Measurements from ENCODE around the gene BCAS4. TPM values are rescaled to one million over a fixed set of nuclear protein-coding genes. Genes with fewer than 3 reads are reported as not detected.

The BCAS4 gene
- total RNA-seq, 1 experiment from 2014 or later: 25.8 TPM

DNA sequence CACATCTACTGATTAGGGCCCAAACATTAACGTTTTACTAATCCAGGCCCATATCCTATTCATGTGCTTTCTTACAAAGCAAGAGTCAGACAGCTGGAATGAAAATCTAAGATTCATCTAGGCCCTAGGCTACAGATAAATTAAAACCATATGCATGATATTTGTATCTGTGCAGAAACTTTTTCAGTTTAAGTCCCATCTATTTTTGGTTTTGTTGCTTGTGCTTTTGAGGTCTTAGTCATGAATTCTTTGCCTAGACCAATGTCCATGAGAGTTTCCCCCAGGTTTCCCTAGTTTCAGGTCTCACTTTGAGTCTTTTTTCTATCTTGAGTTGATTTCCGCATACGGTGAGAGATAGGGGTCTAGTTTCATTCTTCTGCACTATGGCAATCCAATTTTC, 116.2 kb downstream of the BCAS4 start (continued):
- TF ChIP-seq, protein P1, sequence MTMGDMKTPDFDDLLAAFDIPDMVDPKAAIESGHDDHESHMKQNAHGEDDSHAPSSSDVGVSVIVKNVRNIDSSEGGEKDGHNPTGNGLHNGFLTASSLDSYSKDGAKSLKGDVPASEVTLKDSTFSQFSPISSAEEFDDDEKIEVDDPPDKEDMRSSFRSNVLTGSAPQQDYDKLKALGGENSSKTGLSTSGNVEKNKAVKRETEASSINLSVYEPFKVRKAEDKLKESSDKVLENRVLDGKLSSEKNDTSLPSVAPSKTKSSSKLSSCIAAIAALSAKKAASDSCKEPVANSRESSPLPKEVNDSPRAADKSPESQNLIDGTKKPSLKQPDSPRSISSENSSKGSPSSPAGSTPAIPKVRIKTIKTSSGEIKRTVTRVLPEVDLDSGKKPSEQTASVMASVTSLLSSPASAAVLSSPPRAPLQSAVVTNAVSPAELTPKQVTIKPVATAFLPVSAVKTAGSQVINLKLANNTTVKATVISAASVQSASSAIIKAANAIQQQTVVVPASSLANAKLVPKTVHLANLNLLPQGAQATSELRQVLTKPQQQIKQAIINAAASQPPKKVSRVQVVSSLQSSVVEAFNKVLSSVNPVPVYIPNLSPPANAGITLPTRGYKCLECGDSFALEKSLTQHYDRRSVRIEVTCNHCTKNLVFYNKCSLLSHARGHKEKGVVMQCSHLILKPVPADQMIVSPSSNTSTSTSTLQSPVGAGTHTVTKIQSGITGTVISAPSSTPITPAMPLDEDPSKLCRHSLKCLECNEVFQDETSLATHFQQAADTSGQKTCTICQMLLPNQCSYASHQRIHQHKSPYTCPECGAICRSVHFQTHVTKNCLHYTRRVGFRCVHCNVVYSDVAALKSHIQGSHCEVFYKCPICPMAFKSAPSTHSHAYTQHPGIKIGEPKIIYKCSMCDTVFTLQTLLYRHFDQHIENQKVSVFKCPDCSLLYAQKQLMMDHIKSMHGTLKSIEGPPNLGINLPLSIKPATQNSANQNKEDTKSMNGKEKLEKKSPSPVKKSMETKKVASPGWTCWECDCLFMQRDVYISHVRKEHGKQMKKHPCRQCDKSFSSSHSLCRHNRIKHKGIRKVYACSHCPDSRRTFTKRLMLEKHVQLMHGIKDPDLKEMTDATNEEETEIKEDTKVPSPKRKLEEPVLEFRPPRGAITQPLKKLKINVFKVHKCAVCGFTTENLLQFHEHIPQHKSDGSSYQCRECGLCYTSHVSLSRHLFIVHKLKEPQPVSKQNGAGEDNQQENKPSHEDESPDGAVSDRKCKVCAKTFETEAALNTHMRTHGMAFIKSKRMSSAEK (CRISPR knock-in tag; IDR thresholded peaks at IDR 0.05; ENCODE audit: borderline replicate concordance): no peak
- TF ChIP-seq, protein P2, sequence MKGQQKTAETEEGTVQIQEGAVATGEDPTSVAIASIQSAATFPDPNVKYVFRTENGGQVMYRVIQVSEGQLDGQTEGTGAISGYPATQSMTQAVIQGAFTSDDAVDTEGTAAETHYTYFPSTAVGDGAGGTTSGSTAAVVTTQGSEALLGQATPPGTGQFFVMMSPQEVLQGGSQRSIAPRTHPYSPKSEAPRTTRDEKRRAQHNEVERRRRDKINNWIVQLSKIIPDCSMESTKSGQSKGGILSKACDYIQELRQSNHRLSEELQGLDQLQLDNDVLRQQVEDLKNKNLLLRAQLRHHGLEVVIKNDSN (CRISPR knock-in tag; IDR thresholded peaks at IDR 0.05): no peak
- no peak for TF ChIP-seq MXD4 (CRISPR knock-in tag; IDR thresholded peaks at IDR 0.05; ENCODE audit: borderline replicate concordance)
- no peak for TF ChIP-seq GTF2I (CRISPR knock-in tag; conservative IDR thresholded peaks at IDR 0.05)
- TF ChIP-seq SOX15 (CRISPR knock-in tag; IDR thresholded peaks at IDR 0.05): no peak
- TF ChIP-seq, protein P3, sequence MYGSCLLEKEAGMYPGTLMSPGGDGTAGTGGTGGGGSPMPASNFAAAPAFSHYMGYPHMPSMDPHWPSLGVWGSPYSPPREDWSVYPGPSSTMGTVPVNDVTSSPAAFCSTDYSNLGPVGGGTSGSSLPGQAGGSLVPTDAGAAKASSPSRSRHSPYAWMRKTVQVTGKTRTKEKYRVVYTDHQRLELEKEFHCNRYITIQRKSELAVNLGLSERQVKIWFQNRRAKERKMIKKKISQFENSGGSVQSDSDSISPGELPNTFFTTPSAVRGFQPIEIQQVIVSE (CRISPR knock-in tag; IDR thresholded peaks at IDR 0.05; ENCODE audit: borderline replicate concordance): no peak
- no peak for TF ChIP-seq JAZF1 (CRISPR knock-in tag; IDR thresholded peaks at IDR 0.05)
- TF ChIP-seq, protein P4, sequence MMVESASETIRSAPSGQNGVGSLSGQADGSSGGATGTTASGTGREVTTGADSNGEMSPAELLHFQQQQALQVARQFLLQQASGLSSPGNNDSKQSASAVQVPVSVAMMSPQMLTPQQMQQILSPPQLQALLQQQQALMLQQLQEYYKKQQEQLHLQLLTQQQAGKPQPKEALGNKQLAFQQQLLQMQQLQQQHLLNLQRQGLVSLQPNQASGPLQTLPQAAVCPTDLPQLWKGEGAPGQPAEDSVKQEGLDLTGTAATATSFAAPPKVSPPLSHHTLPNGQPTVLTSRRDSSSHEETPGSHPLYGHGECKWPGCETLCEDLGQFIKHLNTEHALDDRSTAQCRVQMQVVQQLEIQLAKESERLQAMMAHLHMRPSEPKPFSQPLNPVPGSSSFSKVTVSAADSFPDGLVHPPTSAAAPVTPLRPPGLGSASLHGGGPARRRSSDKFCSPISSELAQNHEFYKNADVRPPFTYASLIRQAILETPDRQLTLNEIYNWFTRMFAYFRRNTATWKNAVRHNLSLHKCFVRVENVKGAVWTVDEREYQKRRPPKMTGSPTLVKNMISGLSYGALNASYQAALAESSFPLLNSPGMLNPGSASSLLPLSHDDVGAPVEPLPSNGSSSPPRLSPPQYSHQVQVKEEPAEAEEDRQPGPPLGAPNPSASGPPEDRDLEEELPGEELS (CRISPR knock-in tag; IDR thresholded peaks at IDR 0.05): no peak

DNA sequence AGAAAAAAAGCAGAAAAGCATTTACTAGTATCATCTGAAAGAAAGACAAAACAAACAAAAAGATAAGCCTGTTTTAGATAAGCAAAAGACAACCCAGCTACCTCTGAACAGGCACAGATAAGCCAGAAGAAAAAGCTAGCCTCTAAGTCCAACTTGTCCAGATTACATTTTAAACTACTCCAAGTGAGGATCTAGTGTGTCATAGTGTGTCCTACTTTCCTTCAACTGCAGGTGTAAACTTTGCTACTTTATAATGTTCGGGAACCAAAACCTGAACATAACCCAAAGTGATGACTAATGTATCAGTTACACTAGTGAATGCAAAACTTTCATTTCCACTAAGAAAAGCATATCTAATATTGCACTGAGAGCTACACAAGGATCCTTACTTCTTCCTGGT, 116.9 kb downstream of the BCAS4 start:
- Mint-ChIP-seq H3K36me3 (peaks cover 23% of the 10 kb centered on the region), H3K4me1 (peaks cover 69% of the 10 kb centered on the region), H3K27me3 (ENCODE audit: low read depth) (no peaks in the 10 kb centered on the region), H3K27ac (peak overlapping the region; percentile 89), H3K9me3 (no peaks in the 10 kb centered on the region), H3K4me3 (no peak overlapping the region)
- CTCF ChIA-PET: interaction anchor here (0.8 to 1.5 kb wide), 6 partner anchors 12 to 162 kb away, joined by 3 to 6 read pairs (median 3); partner anchors contain the start of genes ADNP and BCAS4
- DNase-seq (ENCODE audit: low spot score): no peak
- no peak for ATAC-seq
- no peak for TF ChIP-seq ZNF219 (CRISPR knock-in tag; IDR thresholded peaks at IDR 0.05; ENCODE audit: borderline replicate concordance)
- no peak for TF ChIP-seq SMAD3 (CRISPR knock-in tag; IDR thresholded peaks at IDR 0.05; ENCODE audit: borderline replicate concordance)
- TF ChIP-seq NR3C1 (CRISPR knock-in tag; conservative IDR thresholded peaks at IDR 0.05; ENCODE audit: low read depth): no peak
- TF ChIP-seq CREM (CRISPR knock-in tag; IDR thresholded peaks at IDR 0.05): no peak
- TF ChIP-seq, protein P5, sequence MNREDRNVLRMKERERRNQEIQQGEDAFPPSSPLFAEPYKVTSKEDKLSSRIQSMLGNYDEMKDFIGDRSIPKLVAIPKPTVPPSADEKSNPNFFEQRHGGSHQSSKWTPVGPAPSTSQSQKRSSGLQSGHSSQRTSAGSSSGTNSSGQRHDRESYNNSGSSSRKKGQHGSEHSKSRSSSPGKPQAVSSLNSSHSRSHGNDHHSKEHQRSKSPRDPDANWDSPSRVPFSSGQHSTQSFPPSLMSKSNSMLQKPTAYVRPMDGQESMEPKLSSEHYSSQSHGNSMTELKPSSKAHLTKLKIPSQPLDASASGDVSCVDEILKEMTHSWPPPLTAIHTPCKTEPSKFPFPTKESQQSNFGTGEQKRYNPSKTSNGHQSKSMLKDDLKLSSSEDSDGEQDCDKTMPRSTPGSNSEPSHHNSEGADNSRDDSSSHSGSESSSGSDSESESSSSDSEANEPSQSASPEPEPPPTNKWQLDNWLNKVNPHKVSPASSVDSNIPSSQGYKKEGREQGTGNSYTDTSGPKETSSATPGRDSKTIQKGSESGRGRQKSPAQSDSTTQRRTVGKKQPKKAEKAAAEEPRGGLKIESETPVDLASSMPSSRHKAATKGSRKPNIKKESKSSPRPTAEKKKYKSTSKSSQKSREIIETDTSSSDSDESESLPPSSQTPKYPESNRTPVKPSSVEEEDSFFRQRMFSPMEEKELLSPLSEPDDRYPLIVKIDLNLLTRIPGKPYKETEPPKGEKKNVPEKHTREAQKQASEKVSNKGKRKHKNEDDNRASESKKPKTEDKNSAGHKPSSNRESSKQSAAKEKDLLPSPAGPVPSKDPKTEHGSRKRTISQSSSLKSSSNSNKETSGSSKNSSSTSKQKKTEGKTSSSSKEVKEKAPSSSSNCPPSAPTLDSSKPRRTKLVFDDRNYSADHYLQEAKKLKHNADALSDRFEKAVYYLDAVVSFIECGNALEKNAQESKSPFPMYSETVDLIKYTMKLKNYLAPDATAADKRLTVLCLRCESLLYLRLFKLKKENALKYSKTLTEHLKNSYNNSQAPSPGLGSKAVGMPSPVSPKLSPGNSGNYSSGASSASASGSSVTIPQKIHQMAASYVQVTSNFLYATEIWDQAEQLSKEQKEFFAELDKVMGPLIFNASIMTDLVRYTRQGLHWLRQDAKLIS (CRISPR knock-in tag; IDR thresholded peaks at IDR 0.05; ENCODE audit: borderline replicate concordance): no peak
- TF ChIP-seq, protein P6, sequence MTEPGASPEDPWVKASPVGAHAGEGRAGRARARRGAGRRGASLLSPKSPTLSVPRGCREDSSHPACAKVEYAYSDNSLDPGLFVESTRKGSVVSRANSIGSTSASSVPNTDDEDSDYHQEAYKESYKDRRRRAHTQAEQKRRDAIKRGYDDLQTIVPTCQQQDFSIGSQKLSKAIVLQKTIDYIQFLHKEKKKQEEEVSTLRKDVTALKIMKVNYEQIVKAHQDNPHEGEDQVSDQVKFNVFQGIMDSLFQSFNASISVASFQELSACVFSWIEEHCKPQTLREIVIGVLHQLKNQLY (CRISPR knock-in tag; IDR thresholded peaks at IDR 0.05): no peak
- POLR2A ChIA-PET: interaction anchor here (0.6 to 1.4 kb wide), 2 partner anchors 11 to 30 kb away, joined by 3 read pairs; no protein-coding TSS in a partner anchor
